Adrenal gland (tissue), 12 donors: ENCODE data around the gene SEPTIN10. TPM values are rescaled to one million over a fixed set of nuclear protein-coding genes. Genes with fewer than 3 reads are reported as not detected.

Source experiments
- DNase-seq, 7 donors: peaks; one replicate each; pipeline ENCODE4 v3.0.0-alpha.2; 2019 to 2020
- H3K27ac ChIP-seq, 5 donors: fragments of 200-600 bp; sonication (generic) in 4 of 5; 1 replicate in 3 of 5; 2 replicates in 2 of 5; pipeline versions ENCODE4 v1.5.1 to v1.8.0; 2016 to 2020; ENCODE audit warnings: mild to moderate bottlenecking in 1 of 5
- H3K27me3 ChIP-seq: fragments of 200-600 bp; 2 replicates; pipeline ENCODE4 v1.8.0; 2021
- H3K36me3 ChIP-seq, 2 donors: fragments of 200-600 bp; replicated peaks in 1 of 2; 1 replicate in 1 of 2; 2 replicates in 1 of 2; pipeline versions ENCODE4 v1.5.1 to v1.8.0; 2018 to 2022
- H3K4me1 ChIP-seq, 2 donors: fragments of 200-600 bp; replicated peaks in 1 of 2; 1 replicate in 1 of 2; 2 replicates in 1 of 2; pipeline versions ENCODE4 v1.5.1 to v1.8.0; 2018 to 2021
- H3K4me3 ChIP-seq, 4 donors: fragments of 200-600 bp; sonication (generic) in 3 of 4; one replicate each; pipeline ENCODE4 v1.5.1; 2016 to 2018
- H3K9me3 ChIP-seq, 3 donors: fragments of 200-600 bp; sonication (generic) in 1 of 3; replicated peaks in 1 of 3; 1 replicate in 2 of 3; 2 replicates in 1 of 3; pipeline versions ENCODE4 v1.5.1 to v1.8.0; 2016 to 2021
- CTCF ChIP-seq, 6 experiments: fragments of 450-650 bp in 4 of 6; fragments of 200-600 bp in 2 of 6; sonication (generic) in 1 of 6; IDR thresholded peaks; 1 replicate in 5 of 6; 2 replicates in 1 of 6; pipeline versions ENCODE4 v1.5.1 to v1.8.0; 2016 to 2021; ENCODE audit warnings: antibody characterized with exemption in 6 of 6, mild to moderate bottlenecking in 2 of 6, moderate library complexity in 1 of 6
- POLR2A ChIP-seq, 2 donors: fragments of 450-650 bp; IDR thresholded peaks; one replicate each; pipeline ENCODE4 v1.6.1; 2017; ENCODE audit warnings: antibody characterized with exemption in 2 of 2, mild to moderate bottlenecking in 2 of 2, moderate library complexity in 1 of 2
- WGBS, 4 donors: extraction: QIAGEN DNeasy Blood & Tissue Kit in 2 of 4; methylation state at CpG; one replicate each; pipeline versions ENCODE4 v1.1.5 to v1.1.7; 2013 to 2017; 5-methylcytosine and 5-hydroxymethylcytosine counted together
- intact Hi-C, 2 donors: fragments of 100-400 bp; cut with DNase I; formaldehyde crosslinking; loops; one replicate each; pipeline versions ENCODE4 v1.14.1 to v1.15.0; 2022 to 2023
- polyA plus RNA-seq, 3 donors: library from polyadenylated mRNA; stranded (reverse); fragments of 200-250 nt in 2 of 3; fragments of 350-450 nt in 1 of 3; fragmentation: Illumina TruSeq in 1 of 3; extraction: RNeasy Lipid Tissue Mini Kit (QIAGEN cat#74804) in 1 of 3; gene quantifications; one replicate each; pipeline ENCODE4 v1.2.3, GENCODE V29; 2013 to 2014
- total RNA-seq, 9 donors: library from RNA; depleted of rRNA in 4 of 9; stranded (reverse); fragments of >200 nt in 4 of 9; fragments of 120-200 nt in 1 of 9; fragmentation: NEBNext Ultra II Directional in 1 of 9; extraction: Animal tissue kit (Norgen Biotek cat#: 25700) in 1 of 9; gene quantifications; one replicate each; pipeline versions ENCODE4 v1.1.0 to v1.2.4, GENCODE V29; 2013 to 2023
- donor health status: healthy with polysubstance abuse.
- donor health status: Bipolar disorder and iron deficiency.
- donor health status: DM: yes; HTN: yes; CAD: no.
- donor health status: DM: no; HTN: no; CAD: no.
- donor health status: DM: no; HTN: no; CAD: no.
- donor health status: DM: yes; HTN: yes; CAD: no.

SEPTIN10 gene
- total and polyA plus RNA-seq, 12 donors: 18.1 to 91.3 (median 44.8) TPM

DNA sequence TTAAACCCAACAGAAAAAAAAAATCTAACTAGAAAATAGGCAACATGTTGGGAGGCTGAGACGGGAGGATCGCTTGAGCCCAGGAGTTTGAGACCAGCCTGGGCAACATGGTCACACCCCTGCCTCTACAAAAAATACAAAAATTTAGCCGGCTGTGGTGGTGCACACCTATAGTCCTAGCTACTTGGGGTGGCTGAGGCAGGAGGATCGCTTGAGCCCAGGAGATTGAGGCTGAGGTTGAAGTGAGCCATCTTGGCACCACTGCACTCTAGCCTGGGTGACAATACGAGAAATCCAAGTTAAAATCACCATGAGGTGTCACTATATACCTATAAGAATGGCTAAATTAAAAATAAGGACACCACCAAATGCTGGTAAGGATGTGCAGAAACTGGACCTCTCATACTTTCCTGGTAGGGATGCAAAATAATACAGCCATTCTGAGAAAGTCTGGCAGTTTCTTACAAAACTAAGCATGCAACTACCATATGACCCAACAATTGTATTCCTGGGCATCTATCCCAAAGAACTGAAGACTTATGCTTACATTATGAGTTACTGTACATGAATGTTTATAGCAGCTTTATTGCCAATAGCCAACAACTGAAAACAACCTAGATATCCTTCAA lies 2.2 kb downstream of the SEPTIN10 start:
- Histone ChIP-seq H3K36me3 (no peaks in the 10 kb centered on the region), H3K9me3 (no peaks in the 10 kb centered on the region), H3K27ac (no peak overlapping the region), H3K27me3 (no peaks in the 10 kb centered on the region), H3K4me1 (peaks cover 0 to 59% of the 10 kb centered on the region in 2 donors), H3K4me3 (no peak overlapping the region)
- DNase-seq: no peak
- intact Hi-C loops: loop anchor here in 1 of 2 donors (10.0 kb wide), 1 partner anchor 103 kb away; no protein-coding TSS in a partner anchor
- TF ChIP-seq CTCF (IDR thresholded peaks at IDR 0.05) (no peak), POLR2A (IDR thresholded peaks at IDR 0.05) (no peak)
- WGBS, 4 donors: 85 to 94% (median 91%) methylated on average over 5 of the region's 5 CpGs

DNA sequence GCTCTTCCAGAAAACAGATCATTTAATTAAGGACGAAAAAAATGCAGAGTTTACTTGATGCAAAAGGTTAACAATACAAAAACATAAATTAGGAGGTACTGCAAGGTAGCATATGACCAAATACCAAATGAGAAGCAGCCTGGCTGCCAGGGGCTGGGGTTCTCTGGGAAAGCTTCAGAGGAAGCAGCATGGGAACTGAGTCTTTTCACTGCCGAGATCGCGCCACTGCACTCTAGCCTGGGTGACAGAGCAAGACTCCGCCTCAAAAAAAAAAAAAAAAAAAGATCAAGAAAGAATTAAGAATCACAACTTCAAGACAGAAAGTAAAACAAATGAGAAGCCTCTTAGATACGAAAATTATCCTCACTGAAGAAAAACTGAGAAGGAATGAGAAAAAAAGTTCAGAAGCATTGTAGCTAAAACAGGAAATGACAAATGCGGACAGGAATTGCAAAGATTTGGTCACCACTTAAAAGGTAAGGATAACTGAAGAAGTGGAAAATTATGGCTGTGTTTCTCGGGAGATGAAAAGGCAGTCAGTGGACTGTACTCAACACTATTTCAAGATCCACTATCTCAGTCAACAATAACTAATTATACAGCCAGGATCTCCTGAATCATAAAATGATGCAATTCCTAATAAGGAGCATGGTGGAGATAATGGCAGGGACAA lies 4.3 kb downstream of the SEPTIN10 start:
- no peaks in the 10 kb centered on the region for H3K27me3 ChIP-seq
- no peak overlapping the region for H3K4me3 ChIP-seq
- no peaks in the 10 kb centered on the region for H3K36me3 ChIP-seq
- TF ChIP-seq POLR2A (IDR thresholded peaks at IDR 0.05): no peak
- DNase-seq: no peak
- intact Hi-C loops: loop anchor here in 1 of 2 donors (10.0 kb wide), 1 partner anchor 105 kb away; no protein-coding TSS in a partner anchor
- no peaks in the 10 kb centered on the region for H3K9me3 ChIP-seq
- 56 to 75% (median 58%) methylated on average over 8 of the region's 8 CpGs for WGBS, 4 donors
- H3K27ac ChIP-seq: peak overlapping the region in 1 of 5 donors; percentile 20
- H3K4me1 ChIP-seq: peaks cover 0 to 39% of the 10 kb centered on the region in 2 donors

GRCh38 chr2:109607766-109608165 lies 6.0 kb downstream of the SEPTIN10 start:
- Histone ChIP-seq H3K27me3 (no peaks in the 10 kb centered on the region), H3K27ac (no peak overlapping the region), H3K36me3 (no peaks in the 10 kb centered on the region), H3K9me3 (no peaks in the 10 kb centered on the region), H3K4me3 (no peak overlapping the region), H3K4me1 (peaks cover 0 to 35% of the 10 kb centered on the region in 2 donors)
- WGBS, 4 donors: 39 to 66% (median 51%) methylated on average over 2 of the region's 2 CpGs
- no peak for TF ChIP-seq CTCF (IDR thresholded peaks at IDR 0.05)
- TF ChIP-seq POLR2A (IDR thresholded peaks at IDR 0.05): no peak
- DNase-seq: no peak
- intact Hi-C loops: no loop called here

- H3K4me1 ChIP-seq: peaks cover 0 to 18% of the 10 kb centered on the region in 2 donors
- H3K27ac ChIP-seq: no peak overlapping the region
- peak; percentile 26 to 66 (median 31) for DNase-seq
- TF ChIP-seq POLR2A (IDR thresholded peaks at IDR 0.05) (no peak), CTCF (IDR thresholded peaks at IDR 0.05) (no peak)
- H3K27me3 ChIP-seq: no peaks in the 10 kb centered on the region
- H3K9me3 ChIP-seq: no peaks in the 10 kb centered on the region
- H3K36me3 ChIP-seq: no peaks in the 10 kb centered on the region
- no peak overlapping the region for H3K4me3 ChIP-seq
- WGBS, 4 donors: 50 to 67% (median 63%) methylated on average over 5 of the region's 5 CpGs
- intact Hi-C loops: no loop called here
Measured at GRCh38 chr2:109604597-109604996, 9.2 kb downstream of the SEPTIN10 start.
